ENCODE results near the gene TEX22.

The TEX22 gene

GRCh38 chr14:105430565-105430964, 32.2 kb downstream of the TEX22 start:
- peaks cover 3% of the 10 kb centered on the region for H3K4me1 ChIP-seq (ENCODE audit: control insufficient read depth, insufficient read depth, low read length)
- H3K4me3 ChIP-seq (ENCODE audit: low read length) = no peak overlapping the region
- H3K27me3 ChIP-seq (ENCODE audit: control insufficient read depth, insufficient read depth, low read length) = no peaks in the 10 kb centered on the region
- WGBS (ENCODE audit: insufficient coverage, insufficient read length) = no CpG with 5 or more reads among the region's 9 CpGs
- DNase-seq (ENCODE audit: low read depth, low spot score) = no peak
- H3K9me3 ChIP-seq (ENCODE audit: control insufficient read depth, insufficient read depth, low read length) = no peaks in the 10 kb centered on the region
- no peak overlapping the region for H3K27ac ChIP-seq (ENCODE audit: low read length)
- H3K36me3 ChIP-seq (ENCODE audit: control insufficient read depth, insufficient read depth, low read length) = peaks cover 4% of the 10 kb centered on the region; the same call in 1 of the 2 replicates

DNA sequence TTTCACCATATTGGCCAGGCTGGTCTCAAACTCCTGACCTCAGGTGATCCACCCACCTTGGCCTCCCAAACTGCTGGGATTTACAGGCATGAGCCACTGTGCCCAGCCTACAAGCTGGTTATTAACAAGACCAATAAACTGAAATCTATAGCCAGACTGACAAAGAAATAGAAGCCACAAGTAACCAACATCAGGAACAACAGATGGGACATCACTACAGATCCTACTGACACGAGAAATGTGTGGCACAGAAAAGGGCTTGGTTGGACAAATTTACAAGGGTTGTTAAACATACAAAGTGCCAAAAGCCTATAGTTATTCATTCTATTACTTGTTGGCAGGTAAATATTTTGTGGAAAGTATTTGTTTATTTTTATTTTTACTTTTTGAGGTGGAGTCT, 32.9 kb downstream of the TEX22 start:
- Histone ChIP-seq H3K27ac (ENCODE audit: low read length) (no peak overlapping the region), H3K4me3 (ENCODE audit: low read length) (no peak overlapping the region), H3K27me3 (ENCODE audit: control insufficient read depth, insufficient read depth, low read length) (no peaks in the 10 kb centered on the region), H3K4me1 (ENCODE audit: control insufficient read depth, insufficient read depth, low read length) (peaks cover 3% of the 10 kb centered on the region), H3K36me3 (ENCODE audit: control insufficient read depth, insufficient read depth, low read length) (peaks cover 4% of the 10 kb centered on the region; the same call in 1 of the 2 replicates), H3K9me3 (ENCODE audit: control insufficient read depth, insufficient read depth, low read length) (no peaks in the 10 kb centered on the region)
- no peak for DNase-seq (ENCODE audit: low read depth, low spot score)
- no CpG with 5 or more reads among the region's 1 CpG for WGBS (ENCODE audit: insufficient coverage, insufficient read length)

DNA sequence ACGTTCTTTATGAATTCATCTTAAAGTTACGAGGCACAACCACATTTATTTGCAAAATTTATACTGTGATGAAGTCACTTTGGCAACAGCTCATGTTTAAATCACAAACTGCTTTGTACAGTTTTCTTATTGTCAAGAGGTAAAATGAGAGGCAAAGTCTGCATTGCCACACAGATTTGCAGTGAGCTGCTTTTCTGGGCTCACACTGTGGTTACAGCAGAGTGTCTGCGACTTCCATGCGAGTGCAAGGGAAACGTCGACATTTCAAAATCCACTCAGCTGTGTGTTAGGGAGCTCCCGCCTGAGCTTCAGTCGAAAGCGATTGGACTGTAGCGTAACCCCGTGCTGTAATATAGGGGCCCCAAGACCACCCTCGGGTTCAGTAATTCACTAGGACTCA, 34.3 kb downstream of the TEX22 start:
- Histone ChIP-seq H3K27me3 (ENCODE audit: control insufficient read depth, insufficient read depth, low read length) (no peaks in the 10 kb centered on the region), H3K4me1 (ENCODE audit: control insufficient read depth, insufficient read depth, low read length) (peaks cover 3% of the 10 kb centered on the region), H3K4me3 (ENCODE audit: low read length) (no peak overlapping the region), H3K27ac (ENCODE audit: low read length) (no peak overlapping the region), H3K36me3 (ENCODE audit: control insufficient read depth, insufficient read depth, low read length) (no peaks in the 10 kb centered on the region; the same call in 1 of the 2 replicates), H3K9me3 (ENCODE audit: control insufficient read depth, insufficient read depth, low read length) (no peaks in the 10 kb centered on the region)
- DNase-seq (ENCODE audit: low read depth, low spot score) = no peak
- no CpG with 5 or more reads among the region's 12 CpGs for WGBS (ENCODE audit: insufficient coverage, insufficient read length)

DNA sequence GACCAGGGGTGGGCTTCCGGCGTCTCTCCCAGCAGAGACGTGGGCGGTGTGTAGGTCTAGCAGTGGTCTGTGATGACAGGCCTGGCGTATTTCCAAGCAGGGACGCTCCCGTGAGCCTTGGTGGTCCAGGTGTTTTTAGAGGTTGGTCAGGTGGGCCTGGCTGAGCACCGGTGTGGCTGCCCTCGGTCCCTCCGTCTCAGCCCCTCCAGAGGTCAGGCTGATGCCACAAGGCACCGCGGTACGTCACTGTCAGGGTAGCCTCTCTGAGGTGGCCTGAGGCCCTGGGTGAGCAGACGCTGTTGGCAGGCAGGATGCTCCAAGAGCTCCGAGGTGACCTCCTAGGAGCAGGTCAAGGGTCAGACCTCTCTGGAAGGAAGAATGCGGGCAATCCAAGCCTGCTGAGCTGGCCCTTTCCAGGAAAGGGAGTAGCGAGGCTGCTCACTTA, 34.8 kb downstream of the TEX22 start:
- H3K9me3 ChIP-seq (ENCODE audit: control insufficient read depth, insufficient read depth, low read length) = no peaks in the 10 kb centered on the region
- peaks cover 3% of the 10 kb centered on the region for H3K4me1 ChIP-seq (ENCODE audit: control insufficient read depth, insufficient read depth, low read length)
- peaks cover 3% of the 10 kb centered on the region; the same call in 1 of the 2 replicates for H3K36me3 ChIP-seq (ENCODE audit: control insufficient read depth, insufficient read depth, low read length)
- no peak overlapping the region for H3K27ac ChIP-seq (ENCODE audit: low read length)
- no peak for DNase-seq (ENCODE audit: low read depth, low spot score)
- no peak overlapping the region for H3K4me3 ChIP-seq (ENCODE audit: low read length)
- WGBS (ENCODE audit: insufficient coverage, insufficient read length) = no CpG with 5 or more reads among the region's 17 CpGs
- H3K27me3 ChIP-seq (ENCODE audit: control insufficient read depth, insufficient read depth, low read length) = no peaks in the 10 kb centered on the region

DNA sequence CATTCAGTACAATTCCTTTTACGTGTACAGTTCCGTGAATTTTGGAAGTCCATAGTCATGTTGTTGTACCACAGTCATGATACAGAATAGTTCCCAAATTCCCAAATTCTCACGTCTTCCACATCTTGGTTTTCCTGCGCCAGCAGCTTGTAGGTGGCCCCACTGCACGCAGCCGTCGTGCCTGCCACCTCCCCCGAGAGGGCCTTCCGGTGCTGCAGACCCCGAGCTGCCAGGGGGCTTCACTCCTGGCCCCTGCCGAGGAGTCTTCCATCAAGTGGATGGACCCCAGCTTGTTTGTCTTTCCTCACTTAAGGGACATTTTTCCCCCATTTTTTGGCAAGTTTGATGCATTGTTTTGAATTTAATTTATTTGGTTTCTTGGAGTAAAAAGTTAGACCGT, 38.1 kb downstream of the TEX22 start:
- Histone ChIP-seq H3K36me3 (ENCODE audit: control insufficient read depth, insufficient read depth, low read length) (peaks cover 12% of the 10 kb centered on the region; the same call in 1 of the 2 replicates), H3K9me3 (ENCODE audit: control insufficient read depth, insufficient read depth, low read length) (no peaks in the 10 kb centered on the region), H3K4me1 (ENCODE audit: control insufficient read depth, insufficient read depth, low read length) (peaks cover 3% of the 10 kb centered on the region), H3K27me3 (ENCODE audit: control insufficient read depth, insufficient read depth, low read length) (no peaks in the 10 kb centered on the region), H3K4me3 (ENCODE audit: low read length) (no peak overlapping the region), H3K27ac (ENCODE audit: low read length) (no peak overlapping the region)
- WGBS (ENCODE audit: insufficient coverage, insufficient read length) = no CpG with 5 or more reads among the region's 12 CpGs
- DNase-seq (ENCODE audit: low read depth, low spot score) = no peak

GRCh38 chr14:105436891-105437722, 38.8 kb downstream of the TEX22 start:
- H3K27me3 ChIP-seq (ENCODE audit: control insufficient read depth, insufficient read depth, low read length) = no peaks in the 10 kb centered on the region
- H3K4me3 ChIP-seq (ENCODE audit: low read length) = no peak overlapping the region
- peaks cover 12% of the 10 kb centered on the region; the same call in 1 of the 2 replicates for H3K36me3 ChIP-seq (ENCODE audit: control insufficient read depth, insufficient read depth, low read length)
- WGBS (ENCODE audit: insufficient coverage, insufficient read length) = no CpG with 5 or more reads among the region's 31 CpGs
- H3K27ac ChIP-seq (ENCODE audit: low read length) = no peak overlapping the region
- no peak for DNase-seq (ENCODE audit: low read depth, low spot score)
- H3K4me1 ChIP-seq (ENCODE audit: control insufficient read depth, insufficient read depth, low read length) = peaks cover 3% of the 10 kb centered on the region
- H3K9me3 ChIP-seq (ENCODE audit: control insufficient read depth, insufficient read depth, low read length) = no peaks in the 10 kb centered on the region

DNA sequence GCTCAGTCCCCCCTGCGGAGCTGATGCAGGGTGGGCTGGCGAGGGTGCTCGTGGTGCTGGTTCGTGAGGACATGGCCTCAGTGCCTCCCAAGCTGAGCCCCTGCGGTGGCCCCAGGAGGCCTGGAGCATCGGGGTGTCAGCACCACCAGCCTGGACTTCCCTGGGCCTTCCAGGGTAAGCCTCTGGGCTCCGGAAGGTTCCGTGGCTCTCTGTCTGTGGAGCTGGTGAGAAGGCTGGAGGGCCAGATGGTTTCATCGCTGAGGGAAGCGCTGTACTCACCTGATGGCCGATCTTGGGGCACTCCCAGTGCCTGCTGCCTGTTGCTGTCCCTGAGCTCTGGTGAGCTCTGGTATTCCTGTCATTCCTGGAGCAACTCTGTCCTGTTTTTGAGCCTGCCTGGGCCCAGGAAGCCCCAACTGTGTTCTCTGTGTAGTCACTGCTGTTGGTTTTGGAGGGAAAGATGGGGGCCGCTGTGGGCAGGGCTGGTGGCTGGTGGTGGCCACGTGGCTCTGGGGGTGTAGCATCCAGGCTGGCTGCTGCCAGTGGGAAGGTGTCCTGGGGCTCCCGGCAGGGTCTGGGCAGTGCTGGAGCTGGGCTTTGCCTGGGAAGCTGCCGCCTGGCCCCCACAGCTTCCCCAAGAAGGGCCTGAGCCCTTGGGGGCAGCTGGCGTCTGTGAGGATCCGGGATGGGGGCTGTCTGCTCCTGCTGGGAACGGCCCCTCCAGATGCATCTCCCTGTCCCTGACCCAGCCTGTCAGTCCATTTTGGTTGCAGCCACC, 39.6 kb downstream of the TEX22 start:
- DNase-seq (ENCODE audit: low read depth, low spot score) = no peak
- Histone ChIP-seq H3K4me3 (ENCODE audit: low read length) (no peak overlapping the region), H3K27ac (ENCODE audit: low read length) (no peak overlapping the region), H3K36me3 (ENCODE audit: control insufficient read depth, insufficient read depth, low read length) (peaks cover 20% of the 10 kb centered on the region), H3K4me1 (ENCODE audit: control insufficient read depth, insufficient read depth, low read length) (peaks cover 3% of the 10 kb centered on the region), H3K9me3 (ENCODE audit: control insufficient read depth, insufficient read depth, low read length) (no peaks in the 10 kb centered on the region), H3K27me3 (ENCODE audit: control insufficient read depth, insufficient read depth, low read length) (no peaks in the 10 kb centered on the region)
- WGBS (ENCODE audit: insufficient coverage, insufficient read length) = no CpG with 5 or more reads among the region's 18 CpGs

GRCh38 chr14:105439179-105439578, 40.8 kb downstream of the TEX22 start:
- Histone ChIP-seq H3K4me1 (ENCODE audit: control insufficient read depth, insufficient read depth, low read length) (no peaks in the 10 kb centered on the region), H3K9me3 (ENCODE audit: control insufficient read depth, insufficient read depth, low read length) (no peaks in the 10 kb centered on the region), H3K36me3 (ENCODE audit: control insufficient read depth, insufficient read depth, low read length) (peaks cover 23% of the 10 kb centered on the region), H3K27ac (ENCODE audit: low read length) (no peak overlapping the region), H3K27me3 (ENCODE audit: control insufficient read depth, insufficient read depth, low read length) (no peaks in the 10 kb centered on the region), H3K4me3 (ENCODE audit: low read length) (no peak overlapping the region)
- no CpG with 5 or more reads among the region's 11 CpGs for WGBS (ENCODE audit: insufficient coverage, insufficient read length)
- no peak for DNase-seq (ENCODE audit: low read depth, low spot score)

- Histone ChIP-seq H3K4me1 (ENCODE audit: control insufficient read depth, insufficient read depth, low read length) (no peaks in the 10 kb centered on the region), H3K36me3 (ENCODE audit: control insufficient read depth, insufficient read depth, low read length) (peaks cover 23% of the 10 kb centered on the region), H3K9me3 (ENCODE audit: control insufficient read depth, insufficient read depth, low read length) (no peaks in the 10 kb centered on the region), H3K27ac (ENCODE audit: low read length) (no peak overlapping the region), H3K4me3 (ENCODE audit: low read length) (no peak overlapping the region), H3K27me3 (ENCODE audit: control insufficient read depth, insufficient read depth, low read length) (no peaks in the 10 kb centered on the region)
- no peak for DNase-seq (ENCODE audit: low read depth, low spot score)
- WGBS (ENCODE audit: insufficient coverage, insufficient read length) = no CpG with 5 or more reads among the region's 33 CpGs
Observed at GRCh38 chr14:105439710-105440553, 41.6 kb downstream of the TEX22 start.

DNA sequence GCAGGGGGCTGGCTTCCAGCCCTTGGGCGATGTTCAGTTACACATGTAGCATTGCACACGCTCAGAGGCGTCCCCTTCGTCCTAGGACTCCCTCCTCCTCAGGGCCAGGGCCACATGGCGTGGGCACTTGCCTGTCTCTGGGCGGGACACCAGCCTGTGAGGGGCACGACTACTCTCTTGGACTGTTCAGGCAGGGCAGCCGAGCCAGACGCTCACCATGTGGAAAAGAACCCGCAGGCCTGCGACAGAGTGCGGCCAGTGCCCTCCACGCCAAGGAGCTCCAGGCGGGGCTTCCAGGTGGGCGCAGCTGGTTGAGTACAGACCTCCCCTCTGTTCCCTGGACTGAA, 42.2 kb downstream of the TEX22 start:
- no peak overlapping the region for H3K4me3 ChIP-seq (ENCODE audit: low read length)
- H3K9me3 ChIP-seq (ENCODE audit: control insufficient read depth, insufficient read depth, low read length) = no peaks in the 10 kb centered on the region
- WGBS (ENCODE audit: insufficient coverage, insufficient read length) = no CpG with 5 or more reads among the region's 15 CpGs
- peaks cover 26% of the 10 kb centered on the region for H3K36me3 ChIP-seq (ENCODE audit: control insufficient read depth, insufficient read depth, low read length)
- no peaks in the 10 kb centered on the region for H3K27me3 ChIP-seq (ENCODE audit: control insufficient read depth, insufficient read depth, low read length)
- no peaks in the 10 kb centered on the region for H3K4me1 ChIP-seq (ENCODE audit: control insufficient read depth, insufficient read depth, low read length)
- DNase-seq (ENCODE audit: low read depth, low spot score) = no peak
- H3K27ac ChIP-seq (ENCODE audit: low read length) = no peak overlapping the region

Measured in iPS DF 6.9 (cell line).